MM.1S (cell line): ENCODE data around the gene ITGA2B.

Experiments
- CTCF ChIP-seq: fragments of 300-600 bp; sonication (generic); IDR thresholded peaks from 2 replicates; pipeline ENCODE4 v1.5.1; 2016; ENCODE audit warnings: antibody characterized with exemption, low read length, mixed read lengths
- EZH2 ChIP-seq: fragments of 300-600 bp; sonication (generic); optimal IDR thresholded peaks from 2 replicates; pipeline ENCODE3; 2017; ENCODE audit warnings: low read depth, mild to moderate bottlenecking, antibody characterized with exemption, low read length, mixed read lengths
- EZH2phosphoT487 ChIP-seq: fragments of 300-600 bp; sonication (generic); IDR thresholded peaks from 2 replicates; pipeline ENCODE4 v1.6.1; 2018; ENCODE audit warnings: antibody characterized with exemption, low read length

DNA sequence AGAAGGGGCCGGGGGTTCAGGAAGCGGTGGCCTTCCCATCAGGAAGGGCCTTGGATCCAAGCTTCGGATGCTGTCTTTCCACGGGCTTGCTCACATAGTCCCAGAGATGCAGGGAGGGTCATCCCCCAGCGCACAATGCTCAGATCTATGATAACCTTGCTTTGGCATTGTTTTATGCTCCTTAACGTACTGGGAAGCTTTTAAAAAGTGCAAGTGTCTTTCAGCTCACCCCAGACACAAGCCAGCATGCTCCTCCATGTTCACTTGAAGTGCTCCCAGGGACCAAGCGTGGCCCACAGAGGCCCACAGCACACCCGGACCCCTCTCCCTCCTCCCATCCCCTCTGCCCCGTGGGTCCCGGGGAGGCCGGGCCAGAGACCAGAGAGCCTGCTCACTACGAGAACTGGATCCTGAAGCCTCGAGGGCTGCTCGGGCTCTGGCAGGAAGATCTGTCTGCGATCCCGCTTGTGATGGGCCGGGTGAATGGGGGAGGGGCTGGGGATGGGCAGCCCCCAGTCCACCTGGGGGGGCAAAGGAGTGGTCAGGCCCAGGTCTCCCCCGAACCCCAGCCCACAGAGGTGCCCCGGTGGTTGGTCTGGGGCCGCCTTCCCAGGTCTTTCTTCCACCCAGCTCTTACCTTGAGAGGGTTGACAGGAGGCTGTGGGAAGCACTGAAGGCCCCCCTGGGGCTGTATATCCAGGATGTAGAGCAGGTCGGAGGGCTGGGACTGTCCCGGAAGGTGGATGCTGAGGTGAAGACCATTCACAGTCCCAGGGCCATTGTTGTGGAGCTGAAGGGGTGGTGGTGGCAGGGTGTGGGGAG is 14.0 kb downstream of the ITGA2B start:
- no peak for TF ChIP-seq CTCF
- TF ChIP-seq EZH2phosphoT487 = no peak
- no peak for TF ChIP-seq EZH2
